Germinal center (tissue), 1 donor: ENCODE measurements around the gene CD14.
"Not testable (repeated sequence)": the region's sequence is repeated elsewhere in the genome, so short reads cannot be mapped to it uniquely, and the experiment has no call there.

ENCODE experiments used
- DNase-seq: peaks from one replicate; pipeline ENCODE4 v3.0.0; 2012; ENCODE audit warnings: mixed read lengths, low spot score

The CD14 gene

GRCh38 chr5:140596321-140596741, 36.6 kb downstream of the CD14 start:
- no peak for DNase-seq

GRCh38 chr5:140595538-140596300, 37.3 kb downstream of the CD14 start:
- no peak for DNase-seq

GRCh38 chr5:140594169-140594568, 38.8 kb downstream of the CD14 start:
- DNase-seq: no peak

- not testable (repeated sequence) for DNase-seq
Measured at GRCh38 chr5:140593070-140593469, 39.9 kb downstream of the CD14 start.

- no peak for DNase-seq
Measured at GRCh38 chr5:140591747-140592372, 41.1 kb downstream of the CD14 start.

- DNase-seq: no peak
Measured at GRCh38 chr5:140590861-140591260, 42.1 kb downstream of the CD14 start.

- no peak for DNase-seq
Measured at GRCh38 chr5:140588311-140589070, 44.5 kb downstream of the CD14 start.

- DNase-seq: no peak
Measured at GRCh38 chr5:140587495-140587894, 45.5 kb downstream of the CD14 start.
